H7 (cell line): Measurements from ENCODE around the gene FAF1. TPM values are rescaled to one million over a fixed set of nuclear protein-coding genes. Genes with fewer than 3 reads are reported as not detected.
"Not testable (repeated sequence)": the region's sequence is repeated elsewhere in the genome, so short reads cannot be mapped to it uniquely, and the experiment has no call there.

Source experiments
- DNase-seq: peaks from one replicate; pipeline ENCODE4 v3.0.0; 2012
- H3K27me3 ChIP-seq: 2 replicates; pipeline ENCODE4 v1.6.0; 2011; ENCODE audit warnings: mild to moderate bottlenecking, low read length; ENCODE audit not compliant: control insufficient read depth, insufficient read depth
- H3K36me3 ChIP-seq: replicated peaks from 2 replicates; pipeline ENCODE4 v1.5.1; 2011; ENCODE audit warnings: low read length; ENCODE audit not compliant: control insufficient read depth, insufficient read depth
- H3K4me3 ChIP-seq: 2 replicates; pipeline ENCODE4 v1.5.1; 2011; ENCODE audit warnings: low read depth, mild to moderate bottlenecking, control low read depth, low read length, moderate library complexity; ENCODE audit not compliant: insufficient read depth
- total RNA-seq: library from RNA; depleted of rRNA; stranded (reverse); fragments of >200 nt; shearing (Covaris generic); gene quantifications from 2 replicates; pipeline ENCODE4 v1.2.3, GENCODE V29; 2014

FAF1 gene
- total RNA-seq, 1 experiment from 2014 or later, result 99.9 TPM

DNA sequence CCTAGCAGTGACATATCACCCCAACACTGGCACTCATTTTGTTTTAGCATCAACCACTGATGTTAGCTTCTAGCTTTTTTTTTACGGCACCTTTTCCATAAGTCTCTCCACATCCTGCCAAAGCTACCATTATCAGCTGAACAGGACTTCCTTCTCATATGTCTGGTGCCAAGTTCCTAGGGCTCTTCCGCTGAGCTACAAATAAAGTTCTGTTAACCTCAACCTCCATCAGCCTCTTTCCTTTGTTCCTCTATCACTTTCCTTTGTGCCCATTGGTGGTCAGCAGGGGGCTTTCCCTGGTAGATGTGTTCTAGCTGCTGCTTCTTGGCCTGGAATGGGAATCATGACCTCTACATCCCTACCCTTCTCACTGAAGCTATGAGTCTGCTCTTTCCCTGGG lies 163.8 kb downstream of the FAF1 start:
- DNase-seq, result no peak
- no peak overlapping the region for H3K4me3 ChIP-seq
- H3K27me3 ChIP-seq, result no peaks in the 10 kb centered on the region
- H3K36me3 ChIP-seq, result no peaks in the 10 kb centered on the region

DNA sequence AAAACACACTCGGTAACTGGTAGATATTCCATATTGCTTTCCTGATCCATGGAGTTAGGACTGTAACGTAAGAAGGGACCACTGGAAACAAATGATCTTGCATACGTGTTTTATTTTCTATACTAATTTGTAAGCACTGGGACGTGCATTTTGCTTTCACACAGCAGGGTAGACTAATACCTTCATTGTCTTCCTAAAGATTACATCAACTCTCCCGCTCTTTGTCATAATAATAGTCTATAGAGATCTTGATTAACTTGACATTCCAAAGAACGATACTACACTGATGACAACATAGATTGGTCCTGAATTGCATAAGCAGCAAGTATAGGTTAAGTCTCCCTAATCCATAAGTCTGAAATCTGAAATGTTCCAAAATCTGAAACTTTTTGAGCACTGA lies 166.5 kb downstream of the FAF1 start:
- no peak overlapping the region for H3K4me3 ChIP-seq
- no peak for DNase-seq
- H3K27me3 ChIP-seq, result no peaks in the 10 kb centered on the region

DNA sequence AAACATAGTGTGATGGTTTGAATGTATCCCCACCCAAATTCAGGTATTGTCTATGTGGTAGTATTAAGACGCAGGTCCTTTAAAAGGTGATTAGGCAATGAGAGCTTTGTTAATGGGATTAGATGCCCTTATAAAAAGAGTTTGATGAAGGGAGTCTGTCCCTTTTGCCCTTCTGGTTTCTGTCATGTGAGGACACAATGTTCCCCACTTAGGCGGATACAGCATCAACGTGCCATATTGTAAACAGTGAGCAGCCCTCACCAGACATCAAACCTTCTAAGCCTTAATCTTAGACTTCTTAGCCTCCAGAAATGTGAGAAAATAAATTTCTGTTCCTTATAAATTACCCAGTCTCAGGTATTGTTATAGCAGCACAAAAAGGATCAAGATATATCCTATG lies 172.8 kb downstream of the FAF1 start:
- Histone ChIP-seq H3K27me3 (no peaks in the 10 kb centered on the region), H3K36me3 (no peaks in the 10 kb centered on the region)
- no peak for DNase-seq

More for the DNA sequence above, 166.5 kb downstream of the FAF1 start:
- no peaks in the 10 kb centered on the region for H3K36me3 ChIP-seq

DNA sequence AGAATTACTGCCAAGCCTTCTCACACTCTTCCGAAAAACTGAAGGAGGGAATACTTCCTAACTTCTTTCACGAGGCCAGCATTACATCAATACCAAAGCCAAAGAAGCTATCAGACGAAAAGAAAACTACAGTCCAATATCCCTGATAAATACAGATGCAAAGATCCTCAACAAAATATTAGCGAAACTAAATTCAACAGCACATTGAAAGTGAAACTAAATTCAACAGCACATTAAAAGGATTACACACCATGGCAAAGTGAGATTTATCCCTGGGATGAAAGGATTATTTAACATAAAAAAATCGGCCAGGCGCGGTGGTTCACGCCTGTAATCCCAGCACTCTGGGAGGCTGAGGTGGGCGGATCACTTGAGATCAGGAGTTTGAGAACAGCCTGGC lies 176.8 kb downstream of the FAF1 start:
- Histone ChIP-seq H3K4me3 (no peak overlapping the region), H3K27me3 (no peaks in the 10 kb centered on the region), H3K36me3 (peaks cover 2% of the 10 kb centered on the region; the same call in 1 of the 2 replicates)
- no peak for DNase-seq

More for the DNA sequence above, 172.8 kb downstream of the FAF1 start:
- no peak overlapping the region for H3K4me3 ChIP-seq

DNA sequence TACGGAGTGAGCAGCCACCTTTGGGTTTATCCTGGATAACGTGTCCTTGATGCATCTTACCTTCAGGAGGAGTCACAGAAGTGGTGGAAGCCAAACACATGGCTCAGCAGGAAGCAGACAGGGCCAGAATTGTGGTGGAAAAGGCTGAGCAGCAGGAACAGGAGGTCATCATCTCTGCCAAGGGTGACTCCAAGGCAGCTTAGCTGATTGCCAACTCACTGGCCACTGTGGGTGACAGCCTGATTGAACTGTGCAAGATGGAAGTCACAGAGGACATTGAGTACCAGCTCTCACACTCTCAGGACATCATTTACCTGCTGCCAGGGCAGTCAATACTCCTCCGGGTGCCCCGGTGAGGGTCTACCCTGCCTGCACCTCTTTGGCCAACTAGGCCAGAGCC lies 179.3 kb downstream of the FAF1 start:
- Histone ChIP-seq H3K27me3 (no peaks in the 10 kb centered on the region), H3K4me3 (no peak overlapping the region), H3K36me3 (peaks cover 2% of the 10 kb centered on the region; the same call in 1 of the 2 replicates)
- no peak for DNase-seq

DNA sequence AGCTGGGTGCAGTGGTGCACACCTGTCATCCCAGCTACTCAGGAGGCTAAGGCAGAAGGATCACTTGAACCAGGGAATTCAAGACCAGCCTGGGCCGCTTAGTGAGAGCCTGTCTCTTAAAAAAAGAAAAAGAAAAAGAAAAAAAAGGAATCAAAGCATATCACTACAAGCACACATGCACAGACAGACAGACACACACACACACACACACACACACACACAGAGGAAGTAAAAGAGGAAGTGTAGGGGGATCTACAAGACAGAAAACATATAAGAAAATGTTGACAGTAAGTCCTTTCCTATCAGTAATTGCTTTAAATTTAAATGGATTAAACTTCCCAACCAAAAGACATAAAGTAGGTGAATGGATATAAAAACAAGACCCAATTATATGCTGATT lies 180.3 kb downstream of the FAF1 start:
- peaks cover 2% of the 10 kb centered on the region; the same call in 1 of the 2 replicates for H3K36me3 ChIP-seq
- no peaks in the 10 kb centered on the region for H3K27me3 ChIP-seq
- DNase-seq, result no peak
- H3K4me3 ChIP-seq, result no peak overlapping the region

DNA sequence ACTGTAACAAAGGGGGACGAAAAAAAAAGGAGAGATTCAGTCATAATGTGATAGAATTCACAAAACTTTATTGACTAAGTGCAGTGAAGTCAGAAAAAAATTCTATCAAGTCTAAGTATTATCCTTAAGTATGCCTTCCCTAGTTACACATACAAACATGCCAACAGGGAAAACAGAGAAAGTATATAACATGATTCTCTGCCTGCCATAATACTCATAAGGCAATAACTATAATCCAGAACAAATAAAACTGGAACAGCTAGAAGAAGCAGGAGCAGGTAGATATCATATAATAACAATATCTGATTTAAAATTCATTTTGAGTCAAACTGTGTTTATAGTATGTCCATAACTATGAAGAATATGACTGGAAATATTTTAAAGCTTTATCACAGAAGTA lies 184.3 kb downstream of the FAF1 start:
- no peaks in the 10 kb centered on the region for H3K27me3 ChIP-seq
- H3K36me3 ChIP-seq, result peaks cover 2% of the 10 kb centered on the region; the same call in 1 of the 2 replicates
- DNase-seq, result no peak
- H3K4me3 ChIP-seq, result no peak overlapping the region

DNA sequence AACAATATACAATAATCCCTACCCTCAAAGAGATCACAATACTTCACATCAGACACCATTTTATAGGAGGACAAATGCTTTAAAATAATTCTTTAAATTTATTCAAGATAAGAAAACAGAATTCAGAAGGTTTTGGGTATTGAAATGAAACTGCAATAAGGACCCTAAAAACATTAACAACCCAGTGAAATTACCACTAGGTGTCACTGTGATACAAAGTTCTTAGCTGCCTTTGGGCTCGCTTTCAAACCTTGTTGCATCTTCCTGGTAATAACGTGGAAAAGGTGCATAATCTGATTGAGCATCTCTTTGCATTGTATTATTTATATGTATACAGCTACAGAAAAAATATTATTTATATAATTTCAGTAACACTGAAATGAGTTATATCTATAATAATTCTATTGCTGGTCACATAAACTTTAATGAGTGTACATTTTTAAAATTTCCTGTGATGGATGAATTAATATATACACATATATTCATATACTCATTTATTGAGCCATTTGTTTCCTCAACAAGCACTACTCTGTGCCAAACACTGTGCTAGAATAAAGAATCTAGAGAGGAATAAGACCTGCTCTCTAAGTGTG lies 185.2 kb downstream of the FAF1 start:
- DNase-seq, result peak; percentile 16
- H3K4me3 ChIP-seq, result no peak overlapping the region
- no peaks in the 10 kb centered on the region for H3K36me3 ChIP-seq

DNA sequence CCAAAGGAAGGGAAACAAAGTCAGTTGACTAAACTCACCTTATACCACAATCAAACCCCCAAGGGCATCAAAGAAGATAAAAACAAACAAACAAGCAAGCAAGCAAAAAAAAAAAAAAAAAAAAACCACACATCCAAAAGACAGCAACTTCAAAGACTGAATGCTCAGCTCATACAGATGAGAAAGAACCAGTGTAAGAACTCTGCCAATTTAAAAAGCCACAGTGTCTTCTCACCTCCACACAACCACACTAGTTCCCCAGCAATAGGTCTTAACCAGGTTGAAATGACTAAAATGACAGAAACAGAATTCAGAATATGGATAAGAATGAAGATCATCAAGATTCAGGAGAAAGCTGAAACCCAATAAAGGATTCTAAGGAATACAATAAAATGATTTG lies 193.4 kb downstream of the FAF1 start:
- H3K4me3 ChIP-seq, result no peak overlapping the region
- H3K36me3 ChIP-seq, result no peaks in the 10 kb centered on the region
- no peaks in the 10 kb centered on the region for H3K27me3 ChIP-seq
- no peak for DNase-seq

More for the DNA sequence above, 185.2 kb downstream of the FAF1 start:
- no peaks in the 10 kb centered on the region for H3K27me3 ChIP-seq

DNA sequence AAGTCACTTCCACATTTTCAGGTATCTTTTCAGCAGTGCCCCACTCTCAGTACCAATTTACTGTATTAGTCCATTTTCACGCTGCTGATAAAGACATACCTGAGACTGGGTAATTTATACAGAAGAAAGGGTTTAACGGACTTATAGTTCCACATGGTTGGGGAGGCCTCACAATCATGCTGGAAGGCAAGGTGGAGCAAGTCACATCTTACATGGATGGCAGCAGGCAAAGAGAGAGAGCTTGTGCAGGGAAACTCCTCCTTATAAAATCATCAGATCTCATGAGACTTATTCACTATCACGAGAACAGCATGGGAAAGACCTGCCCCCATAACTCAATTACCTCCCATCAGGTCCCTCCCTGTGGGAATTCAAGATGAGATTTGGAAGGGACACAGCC lies 203.5 kb downstream of the FAF1 start:
- H3K36me3 ChIP-seq, H3K27me3 ChIP-seq, DNase-seq, H3K4me3 ChIP-seq: not testable (repeated sequence)

DNA sequence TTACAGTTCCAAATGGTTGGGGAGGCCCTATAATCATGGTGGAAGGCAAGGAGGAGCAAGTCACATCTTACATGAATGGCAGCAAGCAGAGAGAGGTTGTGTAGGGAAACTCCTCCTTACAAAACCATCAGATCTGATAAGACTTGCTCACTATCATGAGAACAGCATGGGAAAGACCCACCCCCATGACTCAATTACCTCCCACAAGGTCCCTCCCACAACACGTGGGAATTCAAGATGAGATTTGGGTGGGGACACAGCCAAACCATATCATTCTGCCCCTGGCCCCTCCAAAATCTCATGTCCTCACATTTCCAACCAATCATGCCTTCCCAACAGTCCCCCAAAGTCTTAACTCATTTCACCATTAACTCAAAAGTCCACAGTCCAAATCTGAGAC lies 205.3 kb downstream of the FAF1 start:
- H3K27me3 ChIP-seq, DNase-seq, H3K36me3 ChIP-seq: not testable (repeated sequence)

DNA sequence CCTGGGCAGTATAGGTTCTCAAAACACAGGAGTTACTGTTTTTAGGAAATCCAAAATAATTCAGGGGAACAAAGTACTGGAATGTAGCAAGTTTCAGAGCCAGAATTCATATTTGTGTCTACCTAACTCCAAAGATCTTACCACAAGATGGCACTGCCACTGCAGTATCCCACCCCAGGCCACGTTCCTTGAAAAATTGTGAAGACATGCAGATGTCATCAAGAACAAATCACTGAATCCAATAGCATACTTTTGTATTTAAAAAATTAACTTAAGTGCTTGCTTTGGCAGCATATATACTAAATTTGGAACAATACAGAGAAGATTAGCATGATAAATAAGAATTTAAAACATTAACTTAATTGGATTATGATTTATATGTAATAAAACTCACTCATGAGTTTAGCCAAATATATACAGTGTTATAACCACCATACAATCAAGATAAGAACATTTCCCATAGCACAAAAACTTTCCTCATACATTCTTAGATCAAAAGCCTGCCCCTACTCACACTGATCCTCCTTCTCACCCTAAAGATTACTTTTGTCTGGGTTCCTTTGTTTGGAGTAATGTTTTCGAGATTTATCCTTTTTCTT lies 209.9 kb downstream of the FAF1 start:
- H3K27me3 ChIP-seq, result no peaks in the 10 kb centered on the region
- DNase-seq, result peak; percentile 31
- H3K4me3 ChIP-seq, result no peak overlapping the region
- no peaks in the 10 kb centered on the region; the same call in 1 of the 2 replicates for H3K36me3 ChIP-seq

More for the DNA sequence above, 205.3 kb downstream of the FAF1 start:
- H3K4me3 ChIP-seq, result not testable (repeated sequence)

DNA sequence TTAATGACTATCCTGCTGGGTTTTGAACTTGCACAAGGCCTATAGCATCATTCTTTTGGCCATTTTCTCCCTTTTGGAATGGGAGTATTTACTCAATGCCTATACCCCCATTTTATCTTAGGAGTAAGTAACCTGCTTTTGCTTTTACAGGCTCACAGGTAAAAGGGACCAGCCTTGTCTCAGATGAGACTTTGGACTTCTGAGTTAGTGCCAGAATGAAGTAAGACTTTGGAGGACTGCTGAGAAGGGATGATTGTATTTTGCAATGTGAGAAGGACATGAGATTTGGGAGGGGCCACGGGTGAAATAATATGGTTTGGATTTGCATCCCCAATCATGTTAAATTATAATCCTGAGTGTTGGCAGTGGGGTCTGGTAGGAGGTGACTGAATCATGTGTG lies 212.7 kb downstream of the FAF1 start:
- no peak overlapping the region for H3K4me3 ChIP-seq
- H3K36me3 ChIP-seq, result no peaks in the 10 kb centered on the region; the same call in 1 of the 2 replicates
- H3K27me3 ChIP-seq, result no peaks in the 10 kb centered on the region
- DNase-seq, result no peak

DNA sequence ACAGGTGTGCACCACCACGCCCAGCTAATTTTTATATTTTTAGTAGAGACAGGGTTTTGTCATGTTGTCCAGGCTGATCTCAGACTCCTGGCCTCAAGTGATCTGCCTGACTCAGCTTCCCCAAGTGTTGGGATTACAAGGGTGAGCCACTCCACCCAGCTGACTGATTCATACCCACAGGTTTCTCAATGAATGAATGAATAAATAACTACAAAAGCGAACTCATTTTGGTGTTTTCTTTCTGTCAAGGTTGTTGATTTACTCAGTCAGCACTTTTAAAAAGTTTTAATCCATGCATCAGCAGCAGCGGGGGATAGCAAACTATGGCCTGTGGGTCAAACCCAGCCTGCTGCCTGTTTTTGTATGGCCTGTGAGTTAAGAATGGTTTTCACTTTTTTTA lies 217.5 kb downstream of the FAF1 start:
- Histone ChIP-seq H3K36me3 (no peaks in the 10 kb centered on the region; the same call in 1 of the 2 replicates), H3K27me3 (no peaks in the 10 kb centered on the region), H3K4me3 (no peak overlapping the region)
- no peak for DNase-seq

DNA sequence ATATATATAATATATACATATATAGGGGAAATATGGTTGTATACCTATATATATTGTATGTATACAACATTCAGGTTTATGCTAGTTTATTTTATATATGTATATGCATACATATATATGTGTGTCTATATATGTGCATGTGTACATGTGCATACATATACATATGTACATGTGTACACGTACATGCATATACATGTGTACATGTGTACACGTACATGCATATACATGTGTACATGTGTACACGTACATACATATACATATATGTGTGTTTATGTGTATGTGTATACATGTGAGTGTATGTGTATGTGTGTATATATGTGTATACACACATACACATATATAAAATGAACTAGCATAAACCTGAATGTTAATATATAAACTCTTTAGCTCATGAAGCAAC lies 220.9 kb downstream of the FAF1 start:
- DNase-seq, result no peak
- no peaks in the 10 kb centered on the region for H3K36me3 ChIP-seq
- H3K4me3 ChIP-seq, result no peak overlapping the region
- no peaks in the 10 kb centered on the region for H3K27me3 ChIP-seq
